Fibroblast of peridontal ligament (primary cell): ENCODE measurements around the gene CXCL9.
"Not testable (repeated sequence)": the region's sequence is repeated elsewhere in the genome, so short reads cannot be mapped to it uniquely, and the experiment has no call there.

Experiments used
- DNase-seq: peaks from one replicate; pipeline ENCODE4 v3.0.0-alpha.2; 2010; ENCODE audit errors: extremely low read depth

Gene CXCL9

GRCh38 chr4:75958546-75958945 lies 48.8 kb downstream of the CXCL9 start:
- DNase-seq = not testable (repeated sequence)

DNA sequence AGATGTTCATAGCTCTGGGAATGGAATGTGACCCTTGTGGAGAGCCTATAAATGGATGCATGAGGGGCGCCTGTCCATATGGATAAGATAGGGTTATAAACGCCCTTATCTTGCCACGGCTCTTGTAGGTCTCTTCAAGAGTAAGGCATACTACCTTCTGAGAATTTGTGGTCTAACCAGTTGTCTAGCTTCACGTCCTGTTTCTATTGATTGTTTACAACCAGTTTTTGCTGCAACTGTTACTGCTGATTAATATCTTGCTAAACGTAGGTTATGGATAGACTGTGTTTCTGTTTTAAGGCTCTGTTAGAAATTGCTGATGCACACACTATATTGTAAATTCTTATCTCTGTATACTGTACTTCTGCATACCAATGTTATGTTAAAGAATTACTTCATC lies 52.5 kb downstream of the CXCL9 start:
- not testable (repeated sequence) for DNase-seq

- DNase-seq = no peak
Measured at GRCh38 chr4:75953509-75953908, 53.8 kb downstream of the CXCL9 start.
